GM23338 (cell line): Measurements from ENCODE around the gene CHRNA5.

Experiments used
- CTCF ChIP-seq, 2 experiments: fragments of 200-600 bp in 1 of 2; sonication (generic) in 1 of 2; conservative IDR thresholded peaks; 2 replicates each; pipeline versions ENCODE4 v1.5.1 to v1.6.1; 2016 to 2017; ENCODE audit warnings: antibody characterized with exemption in 2 of 2, low read depth in 2 of 2, mild to moderate bottlenecking in 2 of 2, moderate library complexity in 1 of 2
- EZH2 ChIP-seq: fragments of 200-600 bp; sonication (generic); IDR thresholded peaks from one replicate; pipeline ENCODE4 v1.8.0; 2017; ENCODE audit warnings: antibody characterized with exemption, mild to moderate bottlenecking, low read depth; ENCODE audit not compliant: unreplicated experiment
- EZH2phosphoT487 ChIP-seq: fragments of 200-600 bp; sonication (generic); IDR thresholded peaks from one replicate; pipeline ENCODE4 v1.8.1; 2018; ENCODE audit warnings: antibody characterized with exemption; ENCODE audit not compliant: unreplicated experiment
- JUNB ChIP-seq: IDR thresholded peaks from one replicate; pipeline ENCODE4 v1.6.1; 2016; ENCODE audit warnings: antibody characterized with exemption; ENCODE audit not compliant: unreplicated experiment
- POLR2AphosphoS5 ChIP-seq: IDR thresholded peaks from 2 replicates; pipeline ENCODE4 v1.6.1; 2016; ENCODE audit warnings: antibody characterized with exemption, low read depth

GRCh38 chr15:78574944-78575343, 9.6 kb downstream of the CHRNA5 start:
- TF ChIP-seq POLR2AphosphoS5, result no peak
- no peak for TF ChIP-seq CTCF (conservative IDR thresholded peaks at IDR 0.05; ENCODE audit: low read depth in 2 of 2)
- no peak for TF ChIP-seq EZH2
- no peak for TF ChIP-seq EZH2phosphoT487
- no peak for TF ChIP-seq JUNB
